Suprapubic skin (tissue), 4 donors: Measurements from ENCODE around the gene MED28. TPM values are rescaled to one million over a fixed set of nuclear protein-coding genes. Genes with fewer than 3 reads are reported as not detected.

Experiments
- DNase-seq, 2 donors: peaks; one replicate each; pipeline ENCODE4 v3.0.0-alpha.2; 2019; ENCODE audit warnings: low spot score in 2 of 2
- H3K27ac ChIP-seq: fragments of 200-600 bp; sonication (generic); one replicate; pipeline ENCODE4 v1.5.1; 2019
- H3K27me3 ChIP-seq: fragments of 200-600 bp; sonication (generic); one replicate; pipeline ENCODE4 v1.5.1; 2019
- H3K36me3 ChIP-seq: fragments of 200-600 bp; sonication (generic); one replicate; pipeline ENCODE4 v1.5.1; 2019
- H3K4me1 ChIP-seq: fragments of 200-600 bp; sonication (generic); one replicate; pipeline ENCODE4 v1.5.1; 2019
- H3K4me3 ChIP-seq: fragments of 200-600 bp; sonication (generic); one replicate; pipeline ENCODE4 v1.5.1; 2019; ENCODE audit warnings: mild to moderate bottlenecking
- H3K9me3 ChIP-seq: fragments of 200-600 bp; sonication (generic); one replicate; pipeline ENCODE4 v1.5.1; 2019
- CTCF ChIP-seq, 2 donors: fragments of 200-600 bp in 1 of 2; fragments of 450-650 bp in 1 of 2; sonication (generic) in 1 of 2; IDR thresholded peaks; one replicate each; pipeline ENCODE4 v1.5.1; 2016 to 2019; ENCODE audit warnings: antibody characterized with exemption in 2 of 2, mild to moderate bottlenecking in 1 of 2, moderate library complexity in 1 of 2
- EP300 ChIP-seq: sonication (generic); formaldehyde crosslinking; IDR thresholded peaks from one replicate; pipeline ENCODE4 v1.6.1; 2017; ENCODE audit warnings: antibody characterized with exemption
- POLR2A ChIP-seq, 2 donors: fragments of 450-650 bp; IDR thresholded peaks; one replicate each; pipeline ENCODE4 v1.6.1; 2017; ENCODE audit warnings: antibody characterized with exemption in 2 of 2, mild to moderate bottlenecking in 2 of 2, moderate library complexity in 2 of 2
- POLR2AphosphoS5 ChIP-seq, 3 donors: sonication (generic); formaldehyde crosslinking; IDR thresholded peaks; one replicate each; pipeline ENCODE4 v1.6.1; 2017; ENCODE audit warnings: antibody characterized with exemption in 3 of 3
- WGBS: methylation state at CpG from one replicate; pipeline ENCODE4 v1.1.5; 2018; 5-methylcytosine and 5-hydroxymethylcytosine counted together
- total RNA-seq, 4 donors: library from RNA; depleted of rRNA; stranded (reverse); fragments of >200 nt; gene quantifications; one replicate each; pipeline ENCODE4 v1.1.0, GENCODE V29; 2016

Gene MED28
- total RNA-seq, 4 donors from 2014 or later, result 12.4 to 22.2 (median 14.4) TPM

- TF ChIP-seq POLR2A (IDR thresholded peaks at IDR 0.05) (no peak), POLR2AphosphoS5 (IDR thresholded peaks at IDR 0.05) (no peak), EP300 (no peak), CTCF (IDR thresholded peaks at IDR 0.05) (no peak)
- no peak for DNase-seq
- no peak overlapping the region for H3K27ac ChIP-seq
- no peak overlapping the region for H3K4me3 ChIP-seq
- WGBS, result 46% methylated on average over 1 of the region's 1 CpG
- H3K36me3 ChIP-seq, result no peaks in the 10 kb centered on the region
- no peaks in the 10 kb centered on the region for H3K9me3 ChIP-seq
- H3K4me1 ChIP-seq, result no peaks in the 10 kb centered on the region
- no peaks in the 10 kb centered on the region for H3K27me3 ChIP-seq
Measured at GRCh38 chr4:17665346-17665745, 50.9 kb downstream of the MED28 start.

GRCh38 chr4:17665852-17666251 lies 51.4 kb downstream of the MED28 start:
- TF ChIP-seq CTCF (IDR thresholded peaks at IDR 0.05) (no peak), POLR2AphosphoS5 (IDR thresholded peaks at IDR 0.05) (no peak), POLR2A (IDR thresholded peaks at IDR 0.05) (no peak), EP300 (no peak)
- Histone ChIP-seq H3K36me3 (no peaks in the 10 kb centered on the region), H3K4me3 (no peak overlapping the region), H3K4me1 (no peaks in the 10 kb centered on the region), H3K27me3 (no peaks in the 10 kb centered on the region), H3K9me3 (no peaks in the 10 kb centered on the region), H3K27ac (no peak overlapping the region)
- 85% methylated on average over 3 of the region's 3 CpGs for WGBS
- DNase-seq, result no peak

- no peak overlapping the region for H3K4me3 ChIP-seq
- 85% methylated on average over 3 of the region's 3 CpGs for WGBS
- no peak for DNase-seq
- no peaks in the 10 kb centered on the region for H3K36me3 ChIP-seq
- no peaks in the 10 kb centered on the region for H3K4me1 ChIP-seq
- H3K27ac ChIP-seq, result no peak overlapping the region
- TF ChIP-seq POLR2A (IDR thresholded peaks at IDR 0.05), result no peak
- no peak for TF ChIP-seq EP300
- TF ChIP-seq POLR2AphosphoS5 (IDR thresholded peaks at IDR 0.05), result no peak
- TF ChIP-seq CTCF (IDR thresholded peaks at IDR 0.05), result no peak
- H3K9me3 ChIP-seq, result no peaks in the 10 kb centered on the region
- no peaks in the 10 kb centered on the region for H3K27me3 ChIP-seq
Measured at GRCh38 chr4:17667253-17667652, 52.8 kb downstream of the MED28 start.

- no peak overlapping the region for H3K27ac ChIP-seq
- WGBS, result 47% methylated on average over 2 of the region's 3 CpGs
- no peak overlapping the region for H3K4me3 ChIP-seq
- no peak for TF ChIP-seq POLR2A (IDR thresholded peaks at IDR 0.05)
- no peak for TF ChIP-seq EP300
- TF ChIP-seq CTCF (IDR thresholded peaks at IDR 0.05), result no peak
- TF ChIP-seq POLR2AphosphoS5 (IDR thresholded peaks at IDR 0.05), result no peak
- DNase-seq, result no peak
- no peaks in the 10 kb centered on the region for H3K9me3 ChIP-seq
- no peaks in the 10 kb centered on the region for H3K27me3 ChIP-seq
- H3K36me3 ChIP-seq, result no peaks in the 10 kb centered on the region
- no peaks in the 10 kb centered on the region for H3K4me1 ChIP-seq
Measured at GRCh38 chr4:17667653-17668201, 53.3 kb downstream of the MED28 start.

GRCh38 chr4:17670423-17670822 lies 56.0 kb downstream of the MED28 start:
- no peak for TF ChIP-seq EP300
- TF ChIP-seq POLR2A (IDR thresholded peaks at IDR 0.05), result no peak
- TF ChIP-seq CTCF (IDR thresholded peaks at IDR 0.05), result no peak
- no peak for TF ChIP-seq POLR2AphosphoS5 (IDR thresholded peaks at IDR 0.05)
- no peak for DNase-seq
- no peak overlapping the region for H3K4me3 ChIP-seq
- H3K27me3 ChIP-seq, result no peaks in the 10 kb centered on the region
- no peaks in the 10 kb centered on the region for H3K36me3 ChIP-seq
- H3K4me1 ChIP-seq, result no peaks in the 10 kb centered on the region
- H3K9me3 ChIP-seq, result no peaks in the 10 kb centered on the region
- no peak overlapping the region for H3K27ac ChIP-seq
